GM23248 (cell line): ENCODE results near the gene CPLANE2. TPM values are rescaled to one million over a fixed set of nuclear protein-coding genes. Genes with fewer than 3 reads are reported as not detected.
A peak's percentile ranks its signal among the peaks of the same experiment; 100 is the strongest.

Experiments
- DNase-seq: peaks from one replicate; pipeline ENCODE4 v3.0.0-alpha.2; 2015
- H2AFZ ChIP-seq: fragments of 200-600 bp; sonication (generic); 2 replicates; pipeline ENCODE4 v1.6.1; 2016; ENCODE audit warnings: antibody characterized with exemption
- H3F3A ChIP-seq: fragments of 200-600 bp; sonication (generic); 2 replicates; pipeline ENCODE4 v1.6.1; 2016; ENCODE audit warnings: mild to moderate bottlenecking, antibody characterized with exemption, mixed run types; ENCODE audit not compliant: insufficient read depth
- H3K27ac ChIP-seq: fragments of 200-600 bp; sonication (generic); 2 replicates; pipeline ENCODE4 v1.5.1; 2016; ENCODE audit warnings: mild to moderate bottlenecking
- H3K27me3 ChIP-seq: fragments of 200-600 bp; sonication (generic); replicated peaks from 2 replicates; pipeline ENCODE4 v1.6.1; 2016; ENCODE audit warnings: mild to moderate bottlenecking; ENCODE audit not compliant: insufficient read depth
- H3K36me3 ChIP-seq: fragments of 200-600 bp; sonication (generic); 2 replicates; pipeline ENCODE4 v1.6.1; 2016; ENCODE audit warnings: low read depth, mild to moderate bottlenecking
- H3K4me1 ChIP-seq: fragments of 200-600 bp; sonication (generic); 2 replicates; pipeline ENCODE4 v1.6.1; 2016; ENCODE audit warnings: mild to moderate bottlenecking; ENCODE audit not compliant: insufficient read depth
- H3K4me2 ChIP-seq: fragments of 200-600 bp; sonication (generic); one replicate; pipeline ENCODE4 v1.6.1; 2016; ENCODE audit warnings: mild to moderate bottlenecking; ENCODE audit not compliant: unreplicated experiment
- H3K4me3 ChIP-seq: fragments of 200-600 bp; sonication (generic); 2 replicates; pipeline ENCODE4 v1.5.1; 2016; ENCODE audit warnings: mild to moderate bottlenecking
- H3K79me2 ChIP-seq: fragments of 200-600 bp; sonication (generic); 2 replicates; pipeline ENCODE4 v1.6.1; 2016; ENCODE audit warnings: mild to moderate bottlenecking; ENCODE audit not compliant: insufficient read depth
- H3K9ac ChIP-seq: fragments of 200-600 bp; sonication (generic); 2 replicates; pipeline ENCODE4 v1.6.1; 2016; ENCODE audit warnings: mild to moderate bottlenecking
- H3K9me2 ChIP-seq: fragments of 200-600 bp; sonication (generic); 2 replicates; pipeline ENCODE4 v1.6.1; 2016; ENCODE audit warnings: mixed run types, mild to moderate bottlenecking, moderate library complexity; ENCODE audit not compliant: insufficient read depth
- H3K9me3 ChIP-seq: fragments of 200-600 bp; sonication (generic); one replicate; pipeline ENCODE4 v1.6.1; 2017; ENCODE audit warnings: low read depth
- H4K20me1 ChIP-seq: fragments of 200-600 bp; sonication (generic); 2 replicates; pipeline ENCODE4 v1.6.0; 2016; ENCODE audit not compliant: insufficient read depth
- EZH2 ChIP-seq: fragments of 200-600 bp; sonication (generic); IDR thresholded peaks from 2 replicates; pipeline ENCODE4 v1.6.1; 2018; ENCODE audit warnings: antibody characterized with exemption, mild to moderate bottlenecking; ENCODE audit not compliant: insufficient read depth, poor library complexity, severe bottlenecking
- EZH2phosphoT487 ChIP-seq: fragments of 200-600 bp; sonication (generic); IDR thresholded peaks from 2 replicates; pipeline ENCODE4 v1.6.1; 2018; ENCODE audit warnings: antibody characterized with exemption, moderate library complexity, mild to moderate bottlenecking, low read depth; ENCODE audit not compliant: insufficient read depth
- WGBS, 2 experiments: methylation state at CpG; one replicate each; pipeline ENCODE4 v1.1.6; 2015 to 2017; ENCODE audit warnings: low lambda C conversion rate in 2 of 2, low coverage in 1 of 2; ENCODE audit errors: missing lambda C conversion rate in 2 of 2; 5-methylcytosine and 5-hydroxymethylcytosine counted together
- in situ Hi-C: fragments of 300-500 bp; cut with MboI; formaldehyde crosslinking; loops from 2 replicates; pipeline ENCODE4 v1.15.0; 2020
- polyA plus RNA-seq: library from polyadenylated mRNA; unstranded; fragments of >200 nt; fragmentation: Nextera tagmentation; extraction: Ambion mirVana; gene quantifications from 2 replicates; pipeline ENCODE4 v1.2.1, GENCODE V29; 2016
- total RNA-seq: library from RNA; depleted of rRNA; stranded (reverse); fragments of >200 nt; shearing (Covaris generic); gene quantifications from 2 replicates; pipeline ENCODE4 v1.2.3, GENCODE V29; 2014

The CPLANE2 gene
- total and polyA plus RNA-seq, 2 experiments from 2014 or later, result 2.6 to 16.5 TPM

DNA sequence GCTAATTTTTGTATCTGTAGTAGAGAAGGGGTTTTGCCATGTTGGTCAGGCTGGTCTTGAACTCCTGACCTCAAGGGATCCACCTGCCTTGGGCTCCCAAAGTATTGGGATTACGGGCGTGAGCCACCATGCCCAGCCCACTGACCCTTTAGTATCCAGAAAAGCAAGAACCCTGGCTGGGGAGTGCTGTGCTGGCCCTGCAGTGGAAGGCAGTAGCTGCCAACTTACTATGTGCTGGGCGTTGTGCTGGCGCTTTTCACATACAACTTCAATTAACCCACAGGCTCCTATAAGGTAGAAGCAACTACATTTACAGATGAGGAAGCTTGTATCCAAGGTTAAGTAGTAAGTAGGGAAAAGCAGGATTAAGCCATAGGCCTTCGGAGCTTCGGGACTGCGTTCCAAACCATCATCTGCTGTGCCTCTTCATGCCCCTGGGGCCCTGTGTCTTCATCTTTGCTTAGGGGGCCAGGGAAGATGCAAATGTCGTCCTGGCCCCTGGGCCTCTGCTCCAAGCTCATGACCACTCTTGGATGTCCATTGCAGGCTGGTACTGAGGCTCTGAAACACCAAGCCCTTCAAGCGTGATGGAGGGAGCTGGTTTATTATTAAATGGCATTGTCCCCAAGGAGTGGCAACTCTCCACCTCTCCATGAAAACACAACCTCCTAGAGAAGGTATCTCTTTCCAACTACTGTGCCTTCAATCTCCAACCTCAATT, 8.7 kb upstream of the CPLANE2 start:
- no peak overlapping the region for H3K4me3 ChIP-seq
- no peak for DNase-seq
- no peaks in the 10 kb centered on the region for H3K27me3 ChIP-seq
- TF ChIP-seq EZH2phosphoT487, result no peak
- TF ChIP-seq EZH2, result no peak
- peaks cover 29% of the 10 kb centered on the region for H3K4me1 ChIP-seq
- in situ Hi-C loops, result loop anchor here (10.0 kb wide), 1 partner anchor 161 kb away; no protein-coding TSS in a partner anchor
- peaks cover 12% of the 10 kb centered on the region; the same call in 1 of the 2 replicates for H3K79me2 ChIP-seq
- H2AFZ ChIP-seq, result no peak overlapping the region
- H3K9me2 ChIP-seq, result no peaks in the 10 kb centered on the region
- H3K36me3 ChIP-seq, result peaks cover 7% of the 10 kb centered on the region; the same call in 1 of the 2 replicates
- WGBS, 2 experiments, result 89 to 91% methylated on average over 9 of the region's 9 CpGs
- no peak overlapping the region for H3K4me2 ChIP-seq
- H3K9ac ChIP-seq, result no peak overlapping the region
- H3K9me3 ChIP-seq, result no peaks in the 10 kb centered on the region
- H4K20me1 ChIP-seq, result no peaks in the 10 kb centered on the region
- no peak overlapping the region for H3K27ac ChIP-seq
- H3F3A ChIP-seq, result peaks cover 19% of the 10 kb centered on the region; the same call in 1 of the 2 replicates

DNA sequence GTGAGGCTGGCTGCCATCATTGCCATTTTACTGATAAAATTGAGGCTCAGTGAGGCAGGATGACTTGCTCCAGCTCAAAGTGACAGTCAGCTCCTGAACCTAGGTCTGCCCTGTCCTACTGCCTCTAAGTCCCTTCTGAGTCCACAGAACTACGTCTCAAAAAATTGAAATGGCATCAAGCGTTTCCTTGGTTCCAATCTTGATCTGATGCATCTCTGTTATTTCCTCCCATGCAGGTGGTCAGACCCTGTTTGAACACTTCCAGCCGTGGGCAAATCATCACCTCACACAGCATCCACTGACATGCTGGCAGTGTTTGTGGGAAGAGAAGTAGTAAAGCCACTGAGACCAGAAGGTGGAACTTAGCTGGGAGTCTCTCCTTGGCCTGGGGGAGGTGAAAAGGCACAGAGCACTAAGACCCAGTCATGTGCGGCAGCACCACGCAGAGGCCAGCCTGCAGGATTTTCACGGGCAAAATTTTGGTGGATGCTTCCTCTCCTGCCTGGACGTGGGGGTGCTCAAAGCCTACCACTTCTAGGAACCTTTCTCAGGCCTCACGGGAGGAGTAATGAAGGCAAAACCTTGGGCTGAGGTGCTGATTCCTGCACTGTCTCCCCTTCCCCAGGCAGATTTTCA, 7.8 kb upstream of the CPLANE2 start:
- no peak overlapping the region for H3K4me2 ChIP-seq
- H3K9ac ChIP-seq, result no peak overlapping the region
- H3K9me3 ChIP-seq, result no peaks in the 10 kb centered on the region
- 58 to 59% methylated on average over 8 of the region's 8 CpGs for WGBS, 2 experiments
- in situ Hi-C loops, result loop anchor here (10.0 kb wide), 1 partner anchor 160 kb away; no protein-coding TSS in a partner anchor
- H3K36me3 ChIP-seq, result peaks cover 7% of the 10 kb centered on the region; the same call in 1 of the 2 replicates
- no peak for DNase-seq
- H3K4me1 ChIP-seq, result peaks cover 21% of the 10 kb centered on the region
- H3F3A ChIP-seq, result peaks cover 16% of the 10 kb centered on the region; the same call in 1 of the 2 replicates
- H3K9me2 ChIP-seq, result no peaks in the 10 kb centered on the region
- no peak overlapping the region for H2AFZ ChIP-seq
- H3K79me2 ChIP-seq, result peaks cover 12% of the 10 kb centered on the region; the same call in 1 of the 2 replicates
- no peaks in the 10 kb centered on the region for H3K27me3 ChIP-seq
- H3K4me3 ChIP-seq, result no peak overlapping the region
- TF ChIP-seq EZH2, result no peak
- H4K20me1 ChIP-seq, result no peaks in the 10 kb centered on the region
- no peak overlapping the region for H3K27ac ChIP-seq

DNA sequence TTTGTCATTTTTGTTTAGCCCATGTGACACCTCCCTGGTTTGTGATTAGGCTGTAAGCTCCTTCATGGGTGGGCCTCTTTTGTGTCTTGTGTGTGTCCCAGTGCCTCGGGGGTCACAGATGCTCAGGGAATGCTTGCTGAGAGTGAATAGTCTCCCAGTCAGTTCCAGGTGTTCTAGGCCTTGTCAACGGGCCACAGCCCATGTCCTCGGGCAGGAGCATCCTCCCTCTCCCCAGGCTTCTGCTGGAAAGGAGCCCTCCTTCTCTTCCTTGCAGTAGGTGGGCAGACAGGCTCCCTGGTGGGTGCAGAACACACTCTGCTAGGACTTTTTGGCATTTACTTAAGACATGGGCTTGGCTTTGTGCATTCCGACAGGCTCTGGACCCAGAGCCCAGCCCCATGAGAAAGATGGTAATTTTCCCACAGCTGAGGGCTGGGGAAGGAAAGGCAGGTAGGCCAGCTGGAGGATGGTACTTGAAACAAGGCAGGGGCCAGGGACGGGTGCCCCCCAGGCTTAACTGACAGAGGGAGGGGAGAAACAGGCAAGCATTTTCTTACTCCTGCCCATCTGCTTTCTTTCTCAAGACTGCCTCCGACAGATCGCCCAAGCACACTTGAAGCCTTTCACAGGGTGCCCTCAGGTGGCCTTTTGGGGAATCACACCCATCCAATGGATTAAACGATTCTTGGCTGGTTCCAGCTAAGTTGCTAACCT, 7.1 kb upstream of the CPLANE2 start:
- H3K9me2 ChIP-seq, result no peaks in the 10 kb centered on the region
- no peak overlapping the region for H3K27ac ChIP-seq
- 22 to 25% methylated on average over 7 to 8 of the region's 8 CpGs for WGBS, 2 experiments
- H2AFZ ChIP-seq, result no peak overlapping the region
- no peaks in the 10 kb centered on the region for H3K9me3 ChIP-seq
- H3K4me1 ChIP-seq, result peaks cover 15% of the 10 kb centered on the region
- peaks cover 3% of the 10 kb centered on the region; the same call in 1 of the 2 replicates for H3K36me3 ChIP-seq
- no peak overlapping the region for H3K4me3 ChIP-seq
- in situ Hi-C loops, result loop anchor here (10.0 kb wide), 1 partner anchor 159 kb away; no protein-coding TSS in a partner anchor
- peak; percentile 89 for DNase-seq
- H3K79me2 ChIP-seq, result peaks cover 12% of the 10 kb centered on the region; the same call in 1 of the 2 replicates
- H3K9ac ChIP-seq, result no peak overlapping the region
- H3K4me2 ChIP-seq, result no peak overlapping the region
- H3F3A ChIP-seq, result peaks cover 10% of the 10 kb centered on the region; the same call in 1 of the 2 replicates
- H4K20me1 ChIP-seq, result no peaks in the 10 kb centered on the region
- H3K27me3 ChIP-seq, result no peaks in the 10 kb centered on the region
- TF ChIP-seq EZH2, result no peak
- TF ChIP-seq EZH2phosphoT487, result no peak

DNA sequence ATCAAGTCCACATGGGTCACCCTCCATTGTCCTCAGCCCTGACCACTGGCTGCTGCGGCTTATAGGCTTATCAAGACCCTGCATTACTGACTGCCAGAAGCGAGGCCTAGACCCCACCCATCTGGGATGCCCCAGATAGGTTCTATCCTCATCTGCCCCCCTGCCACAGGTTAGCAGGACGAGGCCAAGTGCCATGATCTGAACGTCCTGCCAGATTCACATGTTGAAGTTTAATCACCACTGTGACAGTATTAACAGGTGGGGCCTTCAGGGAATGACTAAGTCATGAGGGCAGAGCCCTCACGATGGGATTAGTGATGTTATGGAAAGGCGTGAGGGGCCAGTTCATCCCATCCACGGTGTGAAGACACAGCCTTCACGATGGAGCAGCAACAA, 6.2 kb upstream of the CPLANE2 start:
- 69 to 79% methylated on average over 8 of the region's 8 CpGs for WGBS, 2 experiments
- H3K79me2 ChIP-seq, result peaks cover 12% of the 10 kb centered on the region; the same call in 1 of the 2 replicates

More for the DNA sequence above, 6.2 kb upstream of the CPLANE2 start:
- H3K4me2 ChIP-seq, result no peak overlapping the region
- H3K27me3 ChIP-seq, result no peaks in the 10 kb centered on the region
- no peak overlapping the region for H3K9ac ChIP-seq
- no peaks in the 10 kb centered on the region for H4K20me1 ChIP-seq
- peaks cover 4% of the 10 kb centered on the region; the same call in 1 of the 2 replicates for H3F3A ChIP-seq
- DNase-seq, result no peak
- H3K36me3 ChIP-seq, result peaks cover 3% of the 10 kb centered on the region; the same call in 1 of the 2 replicates
- H3K4me3 ChIP-seq, result no peak overlapping the region
- H3K9me3 ChIP-seq, result no peaks in the 10 kb centered on the region
- TF ChIP-seq EZH2phosphoT487 (no peak), EZH2 (no peak)
- H3K27ac ChIP-seq, result no peak overlapping the region
- no peaks in the 10 kb centered on the region for H3K9me2 ChIP-seq
- peaks cover 6% of the 10 kb centered on the region for H3K4me1 ChIP-seq
- in situ Hi-C loops, result loop anchor here (10.0 kb wide), 1 partner anchor 158 kb away; no protein-coding TSS in a partner anchor
- no peak overlapping the region for H2AFZ ChIP-seq
